ENCODE results near the gene NLRP6.
"Not testable (repeated sequence)": the region's sequence is repeated elsewhere in the genome, so short reads cannot be mapped to it uniquely, and the experiment has no call there.

Gene NLRP6

GRCh38 chr11:326842-327580, 48.8 kb downstream of the NLRP6 start:
- no peak for DNase-seq

DNA sequence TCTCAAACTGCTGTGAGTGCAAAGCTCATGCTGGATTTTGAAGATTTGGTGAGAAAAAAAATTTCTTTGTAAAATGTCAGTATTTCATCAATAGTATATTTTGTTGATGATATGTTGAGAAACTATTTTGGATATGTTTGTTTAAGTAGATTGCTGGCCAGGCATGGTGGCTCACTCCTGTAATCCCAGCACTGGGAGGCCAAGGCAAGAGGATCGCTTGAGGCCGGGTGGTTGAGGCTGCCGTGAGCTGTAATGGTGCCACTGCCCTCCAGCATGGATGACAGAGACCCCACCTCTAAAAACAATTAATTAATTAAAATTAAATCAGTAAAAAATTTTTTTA, 49.3 kb downstream of the NLRP6 start:
- DNase-seq, result no peak

- DNase-seq, result no peak
Measured at GRCh38 chr11:328012-328411, 49.8 kb downstream of the NLRP6 start.

GRCh38 chr11:328516-329100, 50.4 kb downstream of the NLRP6 start:
- not testable (repeated sequence) for DNase-seq

DNA sequence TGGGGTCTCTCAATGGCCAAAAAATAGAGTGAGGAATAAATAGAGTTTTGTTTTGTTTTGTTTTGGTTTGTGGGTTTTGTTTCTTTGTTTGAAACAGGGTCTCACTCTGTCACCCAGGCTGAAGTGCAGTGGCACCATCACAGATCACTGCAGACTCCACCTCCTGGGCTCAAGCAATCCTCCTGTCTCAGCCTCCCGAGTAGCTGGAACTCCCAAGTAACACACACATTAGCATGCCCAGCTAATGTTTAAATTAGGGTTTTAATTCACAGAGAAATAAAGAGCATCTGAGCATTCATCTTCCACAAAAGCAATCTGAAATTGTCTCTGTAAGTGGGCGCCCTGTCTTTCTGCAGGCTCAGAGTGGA, 51.7 kb downstream of the NLRP6 start:
- no peak for DNase-seq

DNA sequence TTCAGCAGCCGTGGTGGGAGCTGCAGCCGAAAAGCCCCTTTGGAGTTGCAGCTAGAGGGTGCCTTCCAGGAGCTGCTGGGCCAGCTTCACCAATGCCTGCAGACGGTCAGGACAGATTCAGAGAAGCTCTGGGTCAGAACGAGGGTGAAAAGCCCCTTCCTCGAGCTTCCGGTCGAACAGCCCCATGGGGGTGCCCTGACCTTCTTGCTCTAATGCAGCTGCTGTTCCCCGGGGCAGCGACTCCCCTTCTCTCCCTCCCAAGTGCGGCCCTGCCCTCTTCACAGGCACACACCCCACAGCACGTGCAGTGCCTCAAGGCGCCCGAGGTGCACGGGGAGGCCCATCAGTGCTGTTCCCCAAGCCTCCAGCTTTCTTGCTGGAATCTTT, 52.1 kb downstream of the NLRP6 start:
- no peak for DNase-seq

- DNase-seq, result no peak
Measured at GRCh38 chr11:330694-331357, 52.6 kb downstream of the NLRP6 start.

- no peak for DNase-seq
Measured at GRCh38 chr11:331358-332060, 53.3 kb downstream of the NLRP6 start.

DNA sequence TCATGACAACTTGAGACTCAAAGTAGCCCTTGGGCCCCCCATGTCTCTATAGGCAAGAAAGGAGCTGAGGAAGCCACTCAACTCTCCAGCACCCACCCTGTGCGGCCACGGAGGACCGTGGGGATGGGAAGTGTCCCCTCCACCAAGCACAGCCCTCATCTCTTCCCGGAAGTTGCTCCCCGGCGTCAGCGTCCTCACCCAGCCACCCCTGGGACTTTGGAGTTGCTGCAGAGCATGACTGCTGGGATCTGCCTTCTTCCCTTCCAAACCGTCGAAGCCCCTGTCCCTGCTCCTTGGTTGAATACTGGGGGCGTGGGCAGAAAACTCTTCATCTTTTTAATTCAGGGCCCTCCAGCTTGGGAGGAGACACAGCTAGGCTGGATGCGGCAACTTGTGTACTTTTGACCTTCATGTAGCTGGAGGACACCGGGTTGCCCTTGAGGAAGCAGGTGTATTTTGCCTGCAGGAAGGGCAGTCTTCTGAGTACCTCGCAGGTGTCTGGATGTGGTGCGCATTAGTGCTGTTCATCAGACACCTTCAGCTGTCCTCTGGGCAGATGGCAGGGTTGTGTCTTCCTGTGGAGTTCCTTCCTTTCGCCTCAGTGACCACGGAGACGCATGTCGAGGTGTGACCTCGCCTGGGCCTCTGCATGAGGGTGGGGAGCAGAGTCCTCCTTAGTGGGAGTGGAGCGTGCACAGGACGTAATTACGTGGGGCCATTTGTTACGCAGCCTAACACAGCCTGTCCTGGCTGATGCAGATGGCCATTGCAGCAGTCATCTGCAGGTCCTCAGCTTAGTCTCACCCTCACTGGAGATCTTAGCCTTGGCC, 54.7 kb downstream of the NLRP6 start:
- no peak for DNase-seq

DNA sequence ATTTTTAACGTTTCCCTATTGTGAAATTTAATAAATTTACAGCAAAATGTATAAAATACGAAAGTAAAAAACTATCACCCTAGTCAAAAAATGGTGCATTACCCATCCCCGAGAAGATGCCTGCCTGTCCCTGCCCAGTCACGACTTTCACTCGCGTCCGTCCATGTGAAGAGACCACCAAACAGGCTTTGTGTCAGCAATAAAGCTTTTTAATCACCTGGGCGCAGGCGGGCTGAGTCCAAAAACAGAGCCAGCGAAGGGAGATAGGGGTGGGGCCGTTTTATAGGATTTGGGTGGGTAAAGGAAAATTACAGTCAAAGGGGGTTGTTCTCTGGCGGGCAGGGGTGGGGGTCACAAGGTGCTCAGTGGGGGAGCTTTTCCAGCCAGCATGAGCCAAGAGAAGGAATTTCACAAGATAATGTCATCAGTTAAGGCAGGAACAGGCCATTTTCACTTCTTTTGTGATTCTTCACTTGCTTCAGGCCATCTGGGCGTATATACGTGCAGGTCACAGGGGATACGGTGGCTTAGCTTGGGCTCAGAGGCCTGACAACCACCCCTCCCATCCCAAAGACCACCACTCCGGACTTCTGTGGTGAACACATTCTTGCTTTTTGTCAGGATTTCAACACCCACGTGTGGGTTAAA, 55.5 kb downstream of the NLRP6 start:
- not testable (repeated sequence) for DNase-seq

DNA sequence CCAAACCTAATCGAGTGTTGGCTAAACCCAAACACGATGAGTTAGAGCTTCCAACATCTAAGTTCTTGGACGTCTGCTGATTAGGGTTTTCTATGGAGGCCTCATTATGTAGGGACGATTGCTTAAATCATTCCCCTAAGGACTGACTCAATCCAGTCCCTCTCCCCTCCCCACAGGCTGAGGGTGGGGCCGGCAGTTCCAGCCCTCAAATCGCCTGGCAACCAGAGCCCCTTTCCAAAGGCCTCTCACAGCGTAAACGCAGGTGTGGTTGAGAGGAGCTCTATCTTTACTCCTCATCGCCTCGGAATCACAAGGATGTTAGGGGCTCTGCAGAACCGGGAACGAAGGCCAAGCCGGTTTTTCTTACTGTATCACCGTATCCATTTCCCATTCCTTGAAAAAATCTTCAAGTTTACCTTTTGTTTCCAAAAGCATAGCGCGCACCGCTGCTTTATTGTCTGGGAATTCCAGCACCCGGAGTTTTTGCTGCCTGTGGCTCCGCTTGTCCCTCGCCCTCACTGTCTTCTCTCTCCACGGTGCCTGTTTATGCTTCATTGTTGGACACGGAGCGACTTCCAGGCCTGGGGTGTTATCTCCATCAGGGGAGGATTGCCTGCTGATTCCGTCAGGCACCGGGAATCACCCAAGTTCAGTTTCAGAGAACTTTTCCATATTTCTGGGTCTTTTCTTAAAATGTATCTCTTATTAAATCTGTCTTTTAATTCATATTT, 56.2 kb downstream of the NLRP6 start:
- DNase-seq, result no peak
